CD4-positive, alpha-beta T cell (primary cell): ENCODE measurements around the gene ITGA11. TPM values are rescaled to one million over a fixed set of nuclear protein-coding genes. Genes with fewer than 3 reads are reported as not detected.
"Not testable (repeated sequence)": the region's sequence is repeated elsewhere in the genome, so short reads cannot be mapped to it uniquely, and the experiment has no call there.

ENCODE experiments used
- ATAC-seq: fragments of 200-7000 bp; cut with Tn5 transposase; one replicate; pipeline ENCODE4 v1.10.0; 2022; ENCODE audit warnings: mild to moderate bottlenecking; ENCODE audit not compliant: poor library complexity
- CTCF ChIA-PET: fragments of 350-600 bp; sonication (Branson Sonifier 250); formaldehyde crosslinking; loops from one replicate; lab custom pipeline; 2021; ENCODE audit warnings: antibody characterized with exemption, inconsistent platforms; lab: Charles Lee
- POLR2A ChIA-PET: fragments of 350-600 bp; sonication (Branson Sonifier 250); formaldehyde crosslinking; loops from one replicate; lab custom pipeline; 2021; ENCODE audit warnings: antibody characterized with exemption, inconsistent platforms; lab: Charles Lee
- DNase-seq, 14 experiments: peaks; one replicate each; pipeline ENCODE4 v3.0.0-alpha.2; 2013 to 2020; ENCODE audit warnings: mixed read lengths in 2 of 14
- H3K27ac ChIP-seq, 2 donors: one replicate each; pipeline versions ENCODE4 v1.5.1 to v1.7.0; 2013; ENCODE audit warnings: low read length in 2 of 2, low read depth in 1 of 2, mild to moderate bottlenecking in 1 of 2
- H3K27me3 ChIP-seq, 2 experiments: 1 replicate in 1 of 2; 2 replicates in 1 of 2; pipeline versions ENCODE4 v1.6.1 to v1.7.0; 2013; ENCODE audit warnings: low read length in 2 of 2, control low read depth in 1 of 2, mild to moderate bottlenecking in 1 of 2, moderate library complexity in 1 of 2; ENCODE audit not compliant: insufficient read depth in 2 of 2, control insufficient read depth in 1 of 2
- H3K36me3 ChIP-seq: one replicate; pipeline ENCODE4 v1.6.1; 2013; ENCODE audit warnings: low read length, control low read depth; ENCODE audit not compliant: insufficient read depth
- H3K4me1 ChIP-seq: one replicate; pipeline ENCODE4 v1.6.1; 2013; ENCODE audit warnings: low read length, control low read depth; ENCODE audit not compliant: insufficient read depth
- H3K4me3 ChIP-seq: one replicate; pipeline ENCODE4 v1.5.1; 2013; ENCODE audit warnings: mild to moderate bottlenecking, low read length, moderate library complexity
- H3K9me3 ChIP-seq, 2 experiments: 1 replicate in 1 of 2; 2 replicates in 1 of 2; pipeline versions ENCODE4 v1.6.1 to v1.7.0; 2013; ENCODE audit warnings: low read length in 2 of 2, mild to moderate bottlenecking in 2 of 2, control low read depth in 1 of 2, moderate library complexity in 1 of 2; ENCODE audit not compliant: control insufficient read depth in 1 of 2, insufficient read depth in 1 of 2
- H3K27ac Mint-ChIP-seq: one replicate; pipeline ENCODE4 v1.8.0; 2020; ENCODE audit warnings: mixed read lengths
- H3K27me3 Mint-ChIP-seq: one replicate; pipeline ENCODE4 v1.8.0; 2021; ENCODE audit warnings: mixed read lengths
- H3K36me3 Mint-ChIP-seq: one replicate; pipeline ENCODE4 v1.8.0; 2021; ENCODE audit warnings: low read depth, mixed read lengths
- H3K4me1 Mint-ChIP-seq: one replicate; pipeline ENCODE4 v1.8.0; 2021; ENCODE audit warnings: low read depth, mixed read lengths
- H3K4me3 Mint-ChIP-seq: one replicate; pipeline ENCODE4 v1.8.0; 2020; ENCODE audit warnings: mild to moderate bottlenecking, mixed read lengths
- H3K9me3 Mint-ChIP-seq: one replicate; pipeline ENCODE4 v1.8.0; 2020; ENCODE audit warnings: mixed read lengths
- intact Hi-C, 2 experiments: fragments of 100-400 bp; cut with DNase I in 1 of 2; cut with micrococcal nuclease in 1 of 2; formaldehyde crosslinking; loops; one replicate each; pipeline versions ENCODE4 v1.15.1 to v1.9.0; 2023 to 2025; cut with DNase I, micrococcal nuclease
- total RNA-seq, 174 experiments: library from RNA in 2 of 174; stranded (reverse) in 2 of 174; gene quantifications; one replicate each; pipeline ENCODE4 v1.2.3 and lab custom pipeline; 2021 to 2026
- TF ChIP-seq, protein P1 (sequence below): fragments of 200-600 bp; IDR thresholded peaks from one replicate; pipeline ENCODE4 v1.8.0; 2022; ENCODE audit warnings: antibody characterized with exemption, mild to moderate bottlenecking

The ITGA11 gene
- total RNA-seq, 2 experiments from 2014 or later, result 0.08 to 0.20 TPM

DNA sequence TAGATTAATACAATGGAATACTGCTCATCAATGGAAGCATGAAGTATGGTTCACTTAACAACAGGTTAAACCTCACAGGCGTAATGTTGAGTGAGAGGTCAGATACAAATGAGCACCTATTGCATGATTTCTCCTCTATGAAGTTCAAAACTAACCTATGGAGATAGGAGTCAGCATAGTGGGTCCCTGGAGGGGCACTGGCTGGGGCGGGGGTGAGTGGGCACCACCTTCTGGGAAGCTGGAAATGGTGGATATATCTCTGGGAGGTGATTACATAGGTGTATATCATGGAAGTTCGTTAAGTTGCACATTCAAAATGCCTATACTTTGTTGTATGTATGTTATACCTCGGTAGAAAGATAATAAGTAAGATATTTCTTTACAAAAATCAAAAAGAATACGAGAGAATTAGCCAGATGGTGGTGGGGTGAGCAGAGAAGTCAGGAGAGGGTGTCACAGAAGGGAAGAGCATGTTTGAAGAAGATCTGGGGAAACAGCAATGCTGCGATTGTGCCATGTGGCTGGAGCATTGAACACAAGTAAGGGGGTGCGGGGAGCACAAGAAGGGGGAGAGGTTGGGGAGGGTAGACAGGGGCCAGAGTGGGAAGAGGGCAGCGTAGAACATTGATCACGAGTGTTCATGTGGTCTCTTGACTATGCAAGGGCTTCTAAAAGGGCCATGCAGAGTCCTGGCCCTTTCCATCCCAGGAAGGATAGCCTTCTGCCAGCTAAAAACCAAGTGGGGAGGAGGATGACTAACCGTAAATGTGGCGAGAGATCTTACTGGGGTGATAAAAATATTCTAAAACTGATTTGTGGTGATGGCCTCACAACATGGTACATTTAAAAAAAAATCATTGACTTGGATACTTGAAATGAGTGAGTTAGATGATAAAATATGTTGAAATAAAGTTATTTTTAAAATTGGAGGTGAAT lies 30.2 kb downstream of the ITGA11 start:
- Histone ChIP-seq H3K9me3 (peaks cover 0 to 19% of the 10 kb centered on the region in 2 experiments), H3K27me3 (no peaks in the 10 kb centered on the region), H3K4me3 (no peak overlapping the region), H3K4me1 (no peaks in the 10 kb centered on the region), H3K36me3 (no peaks in the 10 kb centered on the region), H3K27ac (no peak overlapping the region)
- Mint-ChIP-seq H3K4me3 (no peak overlapping the region), H3K27me3 (no peaks in the 10 kb centered on the region), H3K36me3 (no peaks in the 10 kb centered on the region), H3K27ac (no peak overlapping the region), H3K9me3 (no peaks in the 10 kb centered on the region), H3K4me1 (no peaks in the 10 kb centered on the region)
- peak; percentile 30 for ATAC-seq
- TF ChIP-seq, protein P1, sequence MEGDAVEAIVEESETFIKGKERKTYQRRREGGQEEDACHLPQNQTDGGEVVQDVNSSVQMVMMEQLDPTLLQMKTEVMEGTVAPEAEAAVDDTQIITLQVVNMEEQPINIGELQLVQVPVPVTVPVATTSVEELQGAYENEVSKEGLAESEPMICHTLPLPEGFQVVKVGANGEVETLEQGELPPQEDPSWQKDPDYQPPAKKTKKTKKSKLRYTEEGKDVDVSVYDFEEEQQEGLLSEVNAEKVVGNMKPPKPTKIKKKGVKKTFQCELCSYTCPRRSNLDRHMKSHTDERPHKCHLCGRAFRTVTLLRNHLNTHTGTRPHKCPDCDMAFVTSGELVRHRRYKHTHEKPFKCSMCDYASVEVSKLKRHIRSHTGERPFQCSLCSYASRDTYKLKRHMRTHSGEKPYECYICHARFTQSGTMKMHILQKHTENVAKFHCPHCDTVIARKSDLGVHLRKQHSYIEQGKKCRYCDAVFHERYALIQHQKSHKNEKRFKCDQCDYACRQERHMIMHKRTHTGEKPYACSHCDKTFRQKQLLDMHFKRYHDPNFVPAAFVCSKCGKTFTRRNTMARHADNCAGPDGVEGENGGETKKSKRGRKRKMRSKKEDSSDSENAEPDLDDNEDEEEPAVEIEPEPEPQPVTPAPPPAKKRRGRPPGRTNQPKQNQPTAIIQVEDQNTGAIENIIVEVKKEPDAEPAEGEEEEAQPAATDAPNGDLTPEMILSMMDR, result no peak
- intact Hi-C loops, result no loop called here
- DNase-seq, result no peak
- POLR2A ChIA-PET, result no interaction called here
- CTCF ChIA-PET, result no interaction called here

DNA sequence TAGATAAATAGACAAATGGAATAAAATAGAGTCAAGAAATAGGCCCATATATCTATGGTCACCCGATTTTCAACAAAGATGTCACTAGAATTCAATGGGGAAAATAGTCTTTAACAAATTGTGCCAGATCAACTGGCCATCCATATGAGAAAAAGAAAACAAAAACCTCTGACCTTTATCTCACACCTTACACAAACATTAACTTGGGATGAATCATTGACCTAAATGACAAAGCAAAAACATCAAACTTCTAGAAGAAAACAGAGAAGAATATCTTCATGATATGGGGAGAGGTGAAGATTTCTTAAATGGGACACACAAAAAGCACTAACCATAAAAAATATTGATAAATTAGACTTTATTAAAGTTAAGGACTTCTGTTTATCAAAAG lies 31.9 kb downstream of the ITGA11 start:
- POLR2A ChIA-PET, result interaction anchor here (0.7 kb wide), 1 partner anchor 72 kb away, joined by 3 read pairs; no protein-coding TSS in a partner anchor
- DNase-seq, result no peak
- ATAC-seq, result no peak

DNA sequence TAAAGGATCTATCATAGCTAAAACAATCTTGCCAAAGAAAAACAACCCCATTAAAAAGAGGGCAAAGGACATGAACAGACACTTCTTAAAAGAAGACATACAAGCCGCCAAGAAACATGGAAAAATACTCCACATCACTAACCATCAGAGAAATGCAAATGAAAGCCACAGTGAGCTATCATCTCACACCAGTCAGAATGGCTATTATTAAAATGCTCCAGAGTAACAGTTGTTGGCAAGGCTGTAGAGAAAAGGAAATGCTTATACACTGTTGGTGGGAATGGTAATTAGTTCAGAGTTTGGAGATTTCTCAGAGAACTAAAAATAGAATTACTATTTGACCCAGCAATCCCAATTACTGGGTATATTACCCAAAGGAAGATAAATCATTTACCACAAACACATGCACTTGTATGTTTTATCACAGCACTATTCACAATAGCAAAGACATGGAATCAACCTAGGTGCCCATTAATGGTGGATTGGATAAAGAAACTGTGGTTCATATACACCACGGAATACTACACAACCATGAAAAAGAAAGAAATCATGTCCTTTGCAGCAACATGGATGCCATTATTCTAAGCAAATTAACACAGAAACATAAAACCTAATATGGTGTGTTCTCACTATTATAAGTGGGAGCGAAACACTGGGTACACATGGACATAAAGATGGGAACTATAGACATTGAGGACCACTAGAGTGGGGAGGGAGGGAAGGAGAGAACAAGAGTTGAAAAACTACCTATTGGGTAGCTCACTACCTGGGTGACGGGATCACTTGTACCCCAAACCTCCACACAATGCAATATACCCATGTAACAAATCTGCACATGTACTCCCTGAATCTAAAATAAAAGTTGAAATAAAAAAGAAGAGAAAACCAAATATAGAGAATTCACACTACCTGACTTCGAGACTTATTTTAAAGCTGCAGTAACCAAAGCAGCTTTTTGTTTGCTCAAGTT lies 32.6 kb downstream of the ITGA11 start:
- intact Hi-C loops, result no loop called here
- no peaks in the 10 kb centered on the region for H3K4me1 Mint-ChIP-seq
- peak; percentile 24 for ATAC-seq
- H3K9me3 Mint-ChIP-seq, result peaks cover 2% of the 10 kb centered on the region
- POLR2A ChIA-PET, result interaction anchor here (0.7 to 1.0 kb wide), 2 partner anchors 71 to 98 kb away, joined by 3 read pairs; no protein-coding TSS in a partner anchor
- TF ChIP-seq, protein P1, result no peak
- no peak overlapping the region for H3K27ac Mint-ChIP-seq
- H3K27me3 ChIP-seq, result no peaks in the 10 kb centered on the region
- no peak overlapping the region for H3K4me3 ChIP-seq
- H3K36me3 Mint-ChIP-seq, result no peaks in the 10 kb centered on the region
- DNase-seq, result no peak
- CTCF ChIA-PET, result no interaction called here
- H3K4me3 Mint-ChIP-seq, result no peak overlapping the region
- H3K9me3 ChIP-seq, result peaks cover 0 to 19% of the 10 kb centered on the region in 2 experiments
- H3K27ac ChIP-seq, result no peak overlapping the region
- no peaks in the 10 kb centered on the region for H3K36me3 ChIP-seq
- H3K4me1 ChIP-seq, result no peaks in the 10 kb centered on the region
- H3K27me3 Mint-ChIP-seq, result no peaks in the 10 kb centered on the region

More for the DNA sequence above, 31.9 kb downstream of the ITGA11 start:
- H3K9me3 ChIP-seq, result peaks cover 0 to 19% of the 10 kb centered on the region in 2 experiments
- no peak overlapping the region for H3K27ac Mint-ChIP-seq
- H3K27me3 ChIP-seq, result no peaks in the 10 kb centered on the region
- H3K27me3 Mint-ChIP-seq, result no peaks in the 10 kb centered on the region
- no peaks in the 10 kb centered on the region for H3K36me3 Mint-ChIP-seq
- H3K4me3 ChIP-seq, result no peak overlapping the region
- H3K4me3 Mint-ChIP-seq, result no peak overlapping the region
- H3K4me1 Mint-ChIP-seq, result no peaks in the 10 kb centered on the region
- H3K9me3 Mint-ChIP-seq, result peaks cover 2% of the 10 kb centered on the region
- no peaks in the 10 kb centered on the region for H3K4me1 ChIP-seq
- TF ChIP-seq, protein P1, result no peak
- H3K36me3 ChIP-seq, result no peaks in the 10 kb centered on the region
- intact Hi-C loops, result no loop called here
- CTCF ChIA-PET, result no interaction called here
- no peak overlapping the region for H3K27ac ChIP-seq

DNA sequence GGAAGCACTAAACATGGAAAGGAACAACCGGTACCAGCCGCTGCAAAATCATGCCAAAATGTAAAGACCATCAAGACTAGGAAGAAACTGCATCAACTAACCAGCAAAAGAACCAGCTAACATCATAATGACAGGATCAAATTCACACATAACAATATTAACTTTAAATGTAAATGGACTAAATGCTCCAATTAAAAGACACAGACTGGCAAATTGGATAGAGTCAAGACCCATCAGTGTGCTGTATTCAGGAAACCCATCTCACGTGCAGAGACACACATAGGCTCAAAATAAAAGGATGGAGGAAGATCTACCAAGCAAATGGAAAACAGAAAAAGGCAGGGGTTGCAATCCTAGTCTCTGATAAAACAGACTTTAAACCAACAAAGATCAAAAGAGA lies 34.0 kb downstream of the ITGA11 start:
- H3K36me3 ChIP-seq, H3K4me1 ChIP-seq, POLR2A ChIA-PET, intact Hi-C loops, H3K9me3 Mint-ChIP-seq, H3K27ac ChIP-seq, H3K27ac Mint-ChIP-seq, ATAC-seq, H3K4me1 Mint-ChIP-seq, H3K9me3 ChIP-seq, H3K36me3 Mint-ChIP-seq, CTCF ChIA-PET, H3K4me3 ChIP-seq, H3K4me3 Mint-ChIP-seq, H3K27me3 ChIP-seq, DNase-seq: not testable (repeated sequence)
- H3K27me3 Mint-ChIP-seq, result peaks cover 11% of the 10 kb centered on the region
